H9 (cell line): Measurements from ENCODE around the gene ARHGEF9. TPM values are rescaled to one million over a fixed set of nuclear protein-coding genes. Genes with fewer than 3 reads are reported as not detected.

Experiments
- DNase-seq: peaks from one replicate; pipeline ENCODE4 v3.0.0-alpha.2; 2017
- H2AFZ ChIP-seq: one replicate; pipeline ENCODE4 v1.6.1; 2013; ENCODE audit warnings: mild to moderate bottlenecking, low read length, control low read depth, moderate library complexity
- H2AK5ac ChIP-seq: 2 replicates; pipeline ENCODE4 v1.6.1; 2013; ENCODE audit warnings: low read length, control low read depth, mixed read lengths; ENCODE audit not compliant: insufficient read length
- H2BK120ac ChIP-seq: one replicate; pipeline ENCODE4 v1.6.1; 2013; ENCODE audit warnings: low read depth, mild to moderate bottlenecking, low read length, control low read depth, inconsistent platforms; ENCODE audit not compliant: poor library complexity, severe bottlenecking
- H2BK12ac ChIP-seq: 2 replicates; pipeline ENCODE4 v1.6.1; 2013; ENCODE audit warnings: low read length, control low read depth, mixed read lengths, low read depth; ENCODE audit not compliant: insufficient read length
- H2BK15ac ChIP-seq: 2 replicates; pipeline ENCODE4 v1.6.1; 2013; ENCODE audit warnings: low read depth, low read length, control low read depth
- H2BK20ac ChIP-seq: one replicate; pipeline ENCODE4 v1.6.1; 2013; ENCODE audit warnings: low read depth, mild to moderate bottlenecking, low read length, control low read depth, inconsistent platforms; ENCODE audit not compliant: poor library complexity, severe bottlenecking
- H2BK5ac ChIP-seq: 2 replicates; pipeline ENCODE4 v1.6.1; 2013; ENCODE audit warnings: low read length, control low read depth, mixed read lengths; ENCODE audit not compliant: insufficient read length
- H3K14ac ChIP-seq: 2 replicates; pipeline ENCODE4 v1.6.1; 2013; ENCODE audit warnings: low read length, control low read depth; ENCODE audit not compliant: insufficient read depth
- H3K18ac ChIP-seq: 2 replicates; pipeline ENCODE4 v1.6.1; 2013; ENCODE audit warnings: low read depth, mild to moderate bottlenecking, mixed read lengths, low read length, control low read depth; ENCODE audit not compliant: insufficient read length
- H3K23ac ChIP-seq: 2 replicates; pipeline ENCODE4 v1.6.1; 2013; ENCODE audit warnings: low read length, control low read depth, mixed read lengths, low read depth; ENCODE audit not compliant: insufficient read length
- H3K23me2 ChIP-seq: 2 replicates; pipeline ENCODE4 v1.6.1; 2013; ENCODE audit warnings: low read depth, mild to moderate bottlenecking, mixed read lengths, low read length, control low read depth; ENCODE audit not compliant: insufficient read length, poor library complexity, severe bottlenecking
- H3K27ac ChIP-seq: 2 replicates; pipeline ENCODE4 v1.5.1; 2013; ENCODE audit warnings: low read length, control low read depth, mixed read lengths, low read depth; ENCODE audit not compliant: insufficient read length
- H3K27me3 ChIP-seq: 2 replicates; pipeline ENCODE4 v1.6.1; 2013; ENCODE audit warnings: low read length, control low read depth, inconsistent platforms; ENCODE audit not compliant: insufficient read depth
- H3K4ac ChIP-seq: 2 replicates; pipeline ENCODE4 v1.6.1; 2013; ENCODE audit warnings: low read depth, mild to moderate bottlenecking, control low read depth, inconsistent platforms, low read length, moderate library complexity
- H3K4me1 ChIP-seq: 2 replicates; pipeline ENCODE4 v1.6.1; 2013; ENCODE audit warnings: low read length, control low read depth, inconsistent platforms; ENCODE audit not compliant: insufficient read depth
- H3K4me2 ChIP-seq: 2 replicates; pipeline ENCODE4 v1.6.1; 2013; ENCODE audit warnings: low read length, control low read depth, mixed read lengths; ENCODE audit not compliant: insufficient read length, insufficient read depth
- H3K56ac ChIP-seq: 2 replicates; pipeline ENCODE4 v1.6.1; 2013; ENCODE audit warnings: low read depth, mild to moderate bottlenecking, mixed read lengths, low read length, control low read depth; ENCODE audit not compliant: insufficient read length
- H3K79me1 ChIP-seq: 2 replicates; pipeline ENCODE4 v1.6.1; 2013; ENCODE audit warnings: low read depth, mild to moderate bottlenecking, moderate library complexity, low read length, control low read depth, inconsistent platforms; ENCODE audit not compliant: insufficient read depth, poor library complexity, severe bottlenecking
- H3K79me2 ChIP-seq: 2 replicates; pipeline ENCODE4 v1.6.1; 2013; ENCODE audit warnings: low read length, control low read depth, inconsistent platforms; ENCODE audit not compliant: insufficient read depth
- H3K9ac ChIP-seq: 2 replicates; pipeline ENCODE4 v1.6.1; 2013; ENCODE audit warnings: low read length, control low read depth, mixed read lengths; ENCODE audit not compliant: insufficient read length; ENCODE audit errors: extremely low read depth
- H3K9me3 ChIP-seq: one replicate; pipeline ENCODE4 v1.6.1; 2013; ENCODE audit warnings: low read depth, low read length, inconsistent platforms; ENCODE audit not compliant: control insufficient read depth
- H3T11ph ChIP-seq: one replicate; pipeline ENCODE4 v1.6.1; 2013; ENCODE audit warnings: mild to moderate bottlenecking, low read length, control low read depth, inconsistent platforms
- H4K20me1 ChIP-seq: one replicate; pipeline ENCODE4 v1.6.1; 2013; ENCODE audit not compliant: control insufficient read depth, insufficient read length, insufficient read depth
- H4K5ac ChIP-seq: 2 replicates; pipeline ENCODE4 v1.6.1; 2013; ENCODE audit warnings: low read depth, mild to moderate bottlenecking, mixed read lengths, low read length, control low read depth; ENCODE audit not compliant: insufficient read length
- H4K8ac ChIP-seq: replicated peaks from 2 replicates; pipeline ENCODE4 v1.6.1; 2013; ENCODE audit warnings: low read length, control low read depth, mixed read lengths, low read depth; ENCODE audit not compliant: insufficient read length
- H4K91ac ChIP-seq: 2 replicates; pipeline ENCODE4 v1.6.1; 2013; ENCODE audit warnings: low read depth, mild to moderate bottlenecking, moderate library complexity, mixed read lengths, low read length, control low read depth; ENCODE audit not compliant: insufficient read length
- H3K27ac Mint-ChIP-seq, 3 experiments: 2 replicates in 2 of 3; 3 replicates in 1 of 3; pipeline ENCODE4 v1.8.0; 2020 to 2021; ENCODE audit warnings: mixed read lengths in 3 of 3, mild to moderate bottlenecking in 1 of 3, moderate library complexity in 1 of 3
- H3K27me3 Mint-ChIP-seq: 2 replicates; pipeline ENCODE4 v1.8.0; 2021; ENCODE audit warnings: low read depth, mild to moderate bottlenecking, moderate library complexity, mixed read lengths
- H3K36me3 Mint-ChIP-seq, 3 experiments: 2 replicates in 2 of 3; 3 replicates in 1 of 3; pipeline ENCODE4 v1.8.0; 2020 to 2021; ENCODE audit warnings: low read depth in 3 of 3, mixed read lengths in 3 of 3; ENCODE audit not compliant: insufficient read depth in 1 of 3
- H3K4me1 Mint-ChIP-seq, 2 experiments: 2 replicates each; pipeline ENCODE4 v1.8.0; 2020; ENCODE audit warnings: mixed read lengths in 2 of 2
- H3K4me3 Mint-ChIP-seq, 2 experiments: 2 replicates in 1 of 2; 3 replicates in 1 of 2; pipeline ENCODE4 v1.8.0; 2020 to 2021; ENCODE audit warnings: mild to moderate bottlenecking in 2 of 2, mixed read lengths in 2 of 2, moderate library complexity in 1 of 2
- H3K9me3 Mint-ChIP-seq, 2 experiments: 2 replicates in 1 of 2; 3 replicates in 1 of 2; pipeline ENCODE4 v1.8.0; 2020; ENCODE audit warnings: mild to moderate bottlenecking in 2 of 2, mixed read lengths in 2 of 2, moderate library complexity in 1 of 2
- WGBS: extraction: QIAGEN DNeasy Blood & Tissue Kit; methylation state at CpG from one replicate; pipeline ENCODE4 v1.1.7; 2013; ENCODE audit warnings: missing lambda C conversion rate, low lambda C conversion rate, mixed read lengths; ENCODE audit not compliant: insufficient read length; ENCODE audit errors: extremely low coverage; 5-methylcytosine and 5-hydroxymethylcytosine counted together
- total RNA-seq: library from RNA; stranded (reverse); gene quantifications from 2 replicates; pipeline ENCODE4 v1.2.1, GENCODE V29; 2021
- TF ChIP-seq, protein P1 (sequence below): fragments of 200-600 bp; sonication (generic); conservative IDR thresholded peaks from 3 replicates; pipeline ENCODE4 v1.8.0; 2021; ENCODE audit warnings: antibody characterized with exemption, mild to moderate bottlenecking

ARHGEF9 gene
- total RNA-seq, 1 experiment from 2014 or later, result 26.4 TPM

DNA sequence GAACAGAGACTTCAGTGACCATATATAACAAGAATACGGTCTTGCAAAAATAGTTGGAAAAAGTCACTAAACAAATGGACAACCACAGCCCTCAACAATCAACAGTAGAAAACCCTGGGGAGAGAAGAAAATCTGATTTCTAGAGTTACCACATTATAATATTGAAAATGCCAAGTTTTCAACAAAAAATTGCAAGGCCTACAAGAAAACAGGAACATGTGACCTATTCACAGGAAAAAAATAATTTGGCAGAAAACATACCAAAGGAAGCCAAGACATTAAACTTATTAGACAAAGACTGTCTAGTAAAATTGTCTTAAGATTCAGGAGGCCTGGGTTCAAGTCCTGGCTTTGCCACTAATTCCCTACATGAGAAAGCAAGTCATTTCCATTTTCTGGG is 64.7 kb downstream of the ARHGEF9 start:
- Histone ChIP-seq H2BK15ac (no peak overlapping the region), H2AK5ac (no peak overlapping the region), H3K27ac (no peak overlapping the region), H2AFZ (no peak overlapping the region), H3K4me1 (peaks cover 5% of the 10 kb centered on the region; the same call in 1 of the 2 replicates), H3K79me1 (peaks cover 3% of the 10 kb centered on the region), H3K79me2 (no peaks in the 10 kb centered on the region), H2BK120ac (no peak overlapping the region), H4K5ac (no peak overlapping the region), H4K8ac (no peak overlapping the region), H2BK12ac (no peak overlapping the region), H4K91ac (no peak overlapping the region), H2BK5ac (no peak overlapping the region), H3K18ac (no peak overlapping the region), H3K27me3 (no peaks in the 10 kb centered on the region), H2BK20ac (no peak overlapping the region), H3K9ac (no peak overlapping the region), H3T11ph (no peak overlapping the region), H3K23ac (no peak overlapping the region), H3K56ac (no peak overlapping the region), H3K4ac (no peak overlapping the region), H3K9me3 (peaks cover 44% of the 10 kb centered on the region), H4K20me1 (no peaks in the 10 kb centered on the region), H3K23me2 (no peaks in the 10 kb centered on the region), H3K14ac (no peak overlapping the region), H3K4me2 (no peak overlapping the region)
- Mint-ChIP-seq H3K27ac (no peak overlapping the region), H3K4me1 (peaks cover 19% of the 10 kb centered on the region in 2 experiments), H3K4me3 (no peak overlapping the region), H3K27me3 (no peaks in the 10 kb centered on the region; the same call in 1 of the 2 replicates), H3K9me3 (peaks cover 47 to 57% of the 10 kb centered on the region in 2 experiments), H3K36me3 (peaks cover 21 to 27% (median 24%) of the 10 kb centered on the region in 3 experiments; a peak in 6 of 7 replicates)
- DNase-seq, result no peak
- no CpG with 5 or more reads among the region's 1 CpG for WGBS
- TF ChIP-seq, protein P1, sequence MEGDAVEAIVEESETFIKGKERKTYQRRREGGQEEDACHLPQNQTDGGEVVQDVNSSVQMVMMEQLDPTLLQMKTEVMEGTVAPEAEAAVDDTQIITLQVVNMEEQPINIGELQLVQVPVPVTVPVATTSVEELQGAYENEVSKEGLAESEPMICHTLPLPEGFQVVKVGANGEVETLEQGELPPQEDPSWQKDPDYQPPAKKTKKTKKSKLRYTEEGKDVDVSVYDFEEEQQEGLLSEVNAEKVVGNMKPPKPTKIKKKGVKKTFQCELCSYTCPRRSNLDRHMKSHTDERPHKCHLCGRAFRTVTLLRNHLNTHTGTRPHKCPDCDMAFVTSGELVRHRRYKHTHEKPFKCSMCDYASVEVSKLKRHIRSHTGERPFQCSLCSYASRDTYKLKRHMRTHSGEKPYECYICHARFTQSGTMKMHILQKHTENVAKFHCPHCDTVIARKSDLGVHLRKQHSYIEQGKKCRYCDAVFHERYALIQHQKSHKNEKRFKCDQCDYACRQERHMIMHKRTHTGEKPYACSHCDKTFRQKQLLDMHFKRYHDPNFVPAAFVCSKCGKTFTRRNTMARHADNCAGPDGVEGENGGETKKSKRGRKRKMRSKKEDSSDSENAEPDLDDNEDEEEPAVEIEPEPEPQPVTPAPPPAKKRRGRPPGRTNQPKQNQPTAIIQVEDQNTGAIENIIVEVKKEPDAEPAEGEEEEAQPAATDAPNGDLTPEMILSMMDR, result no peak
